ENCODE results near the gene TMEM14A. TPM values are rescaled to one million over a fixed set of nuclear protein-coding genes. Genes with fewer than 3 reads are reported as not detected.
"Not testable (repeated sequence)": the region's sequence is repeated elsewhere in the genome, so short reads cannot be mapped to it uniquely, and the experiment has no call there.

Gene TMEM14A
- total and polyA plus RNA-seq, 9 donors = 14.0 to 23.8 (median 18.2) TPM

DNA sequence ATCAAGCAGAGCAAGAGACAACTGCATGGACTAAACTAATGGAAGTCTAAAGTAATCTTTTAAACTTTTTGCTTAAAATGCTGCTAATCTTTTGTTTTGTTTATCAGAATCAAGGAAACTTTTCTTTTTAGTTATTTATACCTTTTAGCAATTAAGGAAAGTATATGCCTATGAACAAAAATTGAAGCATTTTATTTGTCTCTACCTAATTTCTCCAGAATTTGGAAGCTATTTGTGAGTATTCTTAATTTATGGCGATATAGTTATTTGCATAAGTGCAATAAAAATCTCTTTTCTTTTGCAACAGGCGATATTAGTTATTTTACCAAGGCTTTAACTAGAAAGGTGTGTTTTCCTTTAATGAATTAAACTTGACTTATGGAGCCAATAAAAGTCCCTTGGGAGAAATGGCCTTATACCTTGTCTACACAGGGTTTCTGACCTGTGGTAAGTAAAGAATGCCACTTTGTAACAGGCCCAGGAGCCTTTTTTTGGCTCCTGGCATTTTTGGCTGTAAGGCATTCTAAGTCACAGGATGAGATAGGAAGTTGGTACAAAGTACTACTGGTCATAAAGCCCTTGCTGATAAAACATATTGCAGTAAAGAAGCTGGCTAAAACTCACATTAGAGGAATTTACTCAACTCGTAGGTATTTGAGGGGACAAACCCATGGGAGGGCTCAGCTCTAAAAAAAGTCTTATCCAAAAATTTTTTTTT is 37.2 kb downstream of the TMEM14A start:
- Histone ChIP-seq H3K4me3 (ENCODE audit: low read length) (no peak overlapping the region), H3K9me3 (replicated peaks; ENCODE audit: control insufficient read depth, low read depth, low read length) (no peaks in the 10 kb centered on the region), H3K27ac (ENCODE audit: low read length) (no peak overlapping the region), H3K27me3 (ENCODE audit: control insufficient read depth, insufficient read depth, low read length) (no peaks in the 10 kb centered on the region), H3K36me3 (ENCODE audit: control insufficient read depth, insufficient read depth, low read length) (no peaks in the 10 kb centered on the region), H3K4me1 (ENCODE audit: control insufficient read depth, insufficient read depth, low read length) (no peaks in the 10 kb centered on the region)
- DNase-seq = no peak
- WGBS (ENCODE audit: insufficient coverage) = 71% methylated on average over 1 of the region's 3 CpGs

DNA sequence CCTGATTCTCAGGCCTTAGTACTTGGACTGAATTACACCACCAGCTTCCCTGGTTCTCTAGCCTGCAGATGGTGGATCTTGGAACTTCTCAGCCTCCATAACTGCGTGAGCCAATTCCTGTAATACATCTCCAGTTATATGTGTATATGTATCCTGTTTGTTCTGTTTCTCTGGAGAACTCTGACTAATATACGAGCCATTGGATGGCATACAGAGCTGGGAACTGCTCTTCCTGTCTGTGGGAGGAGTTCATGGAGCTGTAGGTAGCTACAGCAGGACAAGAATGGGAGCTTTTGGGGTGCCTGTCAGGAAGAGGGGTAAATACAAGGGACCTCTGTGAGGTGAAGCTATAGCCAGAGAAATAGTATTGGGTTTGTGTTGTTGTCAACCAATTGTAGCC is 41.2 kb downstream of the TMEM14A start:
- Histone ChIP-seq H3K4me3 (ENCODE audit: low read length) (no peak overlapping the region), H3K9me3 (replicated peaks; ENCODE audit: control insufficient read depth, low read depth, low read length) (no peaks in the 10 kb centered on the region)
- 44% methylated on average over 1 of the region's 2 CpGs for WGBS (ENCODE audit: insufficient coverage)

DNA sequence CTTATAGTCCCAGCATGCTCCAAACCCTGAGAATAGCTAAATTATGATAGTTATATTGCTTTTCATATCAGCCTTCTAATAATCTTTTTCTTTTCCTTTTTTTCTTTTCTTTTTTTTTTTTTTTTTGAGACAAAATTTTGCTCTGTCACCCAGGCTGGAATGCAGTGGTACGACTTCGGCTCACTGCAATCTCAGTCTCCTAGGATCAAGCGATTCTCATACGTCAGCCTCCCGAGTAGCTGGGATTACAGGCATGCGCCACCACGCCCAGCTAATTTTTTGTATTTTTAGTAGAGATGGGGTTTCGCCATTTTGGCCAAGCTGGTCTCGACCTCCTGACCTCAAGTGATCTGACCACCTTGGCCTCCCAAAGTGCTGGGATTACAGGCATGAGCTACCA is 43.8 kb downstream of the TMEM14A start:
- DNase-seq; H3K4me3 ChIP-seq (ENCODE audit: low read length); H3K36me3 ChIP-seq (ENCODE audit: control insufficient read depth, insufficient read depth, low read length); H3K27ac ChIP-seq (ENCODE audit: low read length); H3K27me3 ChIP-seq (ENCODE audit: control insufficient read depth, insufficient read depth, low read length); H3K4me1 ChIP-seq (ENCODE audit: control insufficient read depth, insufficient read depth, low read length); H3K9me3 ChIP-seq (replicated peaks; ENCODE audit: control insufficient read depth, low read depth, low read length): not testable (repeated sequence)
- WGBS (ENCODE audit: insufficient coverage) = 86% methylated on average over 5 of the region's 9 CpGs

More for the DNA sequence above, 41.2 kb downstream of the TMEM14A start:
- no peak for DNase-seq
- Histone ChIP-seq H3K27ac (ENCODE audit: low read length) (no peak overlapping the region), H3K4me1 (ENCODE audit: control insufficient read depth, insufficient read depth, low read length) (no peaks in the 10 kb centered on the region), H3K36me3 (ENCODE audit: control insufficient read depth, insufficient read depth, low read length) (no peaks in the 10 kb centered on the region), H3K27me3 (ENCODE audit: control insufficient read depth, insufficient read depth, low read length) (no peaks in the 10 kb centered on the region)

DNA sequence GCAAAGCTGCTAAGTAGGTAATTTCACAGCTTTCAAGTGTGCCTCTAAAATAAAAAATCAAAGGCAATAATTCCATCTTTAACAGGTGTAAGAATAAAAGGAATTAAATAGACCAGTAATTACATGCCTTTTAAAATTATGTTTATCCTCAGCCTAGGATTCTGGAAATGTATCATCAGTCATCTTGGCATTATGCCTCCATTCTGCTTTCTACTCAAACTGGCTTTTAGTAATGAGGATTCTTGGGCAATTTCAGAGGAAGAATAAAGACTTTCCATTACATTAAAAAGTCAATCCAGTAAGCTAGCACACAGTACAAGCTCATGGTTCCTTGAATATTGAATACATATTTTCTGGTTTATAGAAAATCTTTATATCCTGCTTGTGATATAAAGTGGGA is 47.6 kb downstream of the TMEM14A start:
- no peaks in the 10 kb centered on the region for H3K27me3 ChIP-seq (ENCODE audit: control insufficient read depth, insufficient read depth, low read length)
- no peaks in the 10 kb centered on the region for H3K9me3 ChIP-seq (replicated peaks; ENCODE audit: control insufficient read depth, low read depth, low read length)
- no peak overlapping the region for H3K27ac ChIP-seq (ENCODE audit: low read length)
- H3K36me3 ChIP-seq (ENCODE audit: control insufficient read depth, insufficient read depth, low read length) = no peaks in the 10 kb centered on the region
- H3K4me1 ChIP-seq (ENCODE audit: control insufficient read depth, insufficient read depth, low read length) = no peaks in the 10 kb centered on the region
- H3K4me3 ChIP-seq (ENCODE audit: low read length) = no peak overlapping the region
- DNase-seq = no peak

DNA sequence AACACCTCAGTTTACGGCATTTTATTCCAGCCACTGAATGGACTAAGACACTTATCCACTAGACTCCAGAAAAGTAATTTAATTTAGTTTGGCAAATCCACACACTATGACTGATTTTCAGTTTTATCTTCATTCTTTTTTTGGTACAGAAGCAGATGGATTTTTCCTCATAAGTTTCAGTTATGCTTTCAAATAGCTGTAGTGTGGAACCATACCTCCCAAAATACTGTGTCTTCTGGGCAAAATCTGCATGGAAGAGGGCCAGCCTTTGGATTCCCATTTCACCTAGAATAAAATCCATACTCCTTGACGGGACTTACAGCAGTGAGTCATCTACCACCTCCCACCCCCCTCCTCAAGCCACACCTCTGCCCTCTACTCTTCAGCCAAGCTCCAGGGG is 49.4 kb downstream of the TMEM14A start:
- no peak for DNase-seq
- no peaks in the 10 kb centered on the region for H3K4me1 ChIP-seq (ENCODE audit: control insufficient read depth, insufficient read depth, low read length)
- no peaks in the 10 kb centered on the region for H3K36me3 ChIP-seq (ENCODE audit: control insufficient read depth, insufficient read depth, low read length)
- H3K9me3 ChIP-seq (replicated peaks; ENCODE audit: control insufficient read depth, low read depth, low read length) = no peaks in the 10 kb centered on the region
- no peak overlapping the region for H3K4me3 ChIP-seq (ENCODE audit: low read length)
- WGBS (ENCODE audit: insufficient coverage) = 33% methylated on average over 1 of the region's 2 CpGs
- no peaks in the 10 kb centered on the region for H3K27me3 ChIP-seq (ENCODE audit: control insufficient read depth, insufficient read depth, low read length)
- no peak overlapping the region for H3K27ac ChIP-seq (ENCODE audit: low read length)

DNA sequence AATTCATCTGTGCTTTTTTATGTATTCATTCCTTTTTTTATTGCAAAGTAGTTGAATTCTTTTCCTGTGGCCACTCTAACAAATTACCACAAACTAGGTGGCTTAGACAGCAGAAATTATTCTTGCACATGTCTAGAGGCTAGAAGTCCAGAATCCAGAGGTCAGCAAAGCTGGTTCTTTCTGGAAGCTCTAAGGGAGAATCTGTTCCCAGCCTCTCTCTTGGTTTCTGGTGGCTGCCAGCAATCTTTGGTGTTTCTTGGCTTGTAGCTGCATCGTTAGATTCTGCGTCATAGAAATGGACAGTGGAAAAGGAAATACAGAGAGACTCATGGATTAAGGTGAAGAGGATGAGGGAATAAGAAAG is 53.1 kb downstream of the TMEM14A start:
- H3K27ac ChIP-seq (ENCODE audit: low read length) = no peak overlapping the region

DNA sequence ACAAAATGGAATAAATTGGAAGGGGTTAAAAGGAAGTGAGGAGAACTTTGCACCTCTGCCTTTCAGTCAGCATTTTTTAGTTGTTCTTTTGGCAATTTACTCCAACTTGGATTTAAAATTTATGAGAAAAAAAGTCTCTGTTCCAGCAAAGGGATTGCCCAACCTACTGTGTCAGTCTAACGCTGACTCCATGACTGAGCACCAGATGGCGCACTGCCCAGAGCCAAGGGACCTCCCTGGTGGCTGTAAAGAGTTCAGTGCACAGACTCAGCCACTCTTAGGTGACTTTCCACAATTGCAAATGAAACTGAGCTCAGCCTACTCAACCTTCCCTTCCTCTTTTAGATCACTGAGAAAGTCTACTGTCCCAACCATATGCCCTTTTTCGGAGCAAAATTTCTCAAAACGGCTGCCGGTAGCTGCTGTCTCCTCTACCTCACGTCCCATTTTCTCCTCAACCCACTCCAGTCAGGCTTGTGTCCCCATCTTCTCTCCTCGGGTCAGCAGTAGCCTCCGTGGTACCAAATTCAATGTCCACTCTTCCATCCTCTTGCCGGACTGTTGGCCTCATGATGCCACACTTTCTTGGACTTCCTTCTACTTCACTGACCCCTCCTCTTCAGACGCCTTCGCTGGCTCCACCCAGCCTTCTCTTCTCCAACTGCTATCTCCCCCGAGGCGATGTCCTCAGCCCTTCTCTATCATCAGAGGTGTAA is 53.7 kb downstream of the TMEM14A start:
- Histone ChIP-seq H3K27me3 (ENCODE audit: control insufficient read depth, insufficient read depth, low read length) (no peaks in the 10 kb centered on the region), H3K27ac (ENCODE audit: low read length) (no peak overlapping the region), H3K36me3 (ENCODE audit: control insufficient read depth, insufficient read depth, low read length) (no peaks in the 10 kb centered on the region), H3K9me3 (replicated peaks; ENCODE audit: control insufficient read depth, low read depth, low read length) (no peaks in the 10 kb centered on the region), H3K4me3 (ENCODE audit: low read length) (no peak overlapping the region), H3K4me1 (ENCODE audit: control insufficient read depth, insufficient read depth, low read length) (no peaks in the 10 kb centered on the region)
- DNase-seq = peak; percentile 35
- WGBS (ENCODE audit: insufficient coverage) = 77% methylated on average over 13 of the region's 13 CpGs

More for the DNA sequence above, 53.1 kb downstream of the TMEM14A start:
- Histone ChIP-seq H3K4me3 (ENCODE audit: low read length) (no peak overlapping the region), H3K27me3 (ENCODE audit: control insufficient read depth, insufficient read depth, low read length) (no peaks in the 10 kb centered on the region), H3K4me1 (ENCODE audit: control insufficient read depth, insufficient read depth, low read length) (no peaks in the 10 kb centered on the region), H3K36me3 (ENCODE audit: control insufficient read depth, insufficient read depth, low read length) (no peaks in the 10 kb centered on the region), H3K9me3 (replicated peaks; ENCODE audit: control insufficient read depth, low read depth, low read length) (no peaks in the 10 kb centered on the region)
- DNase-seq = peak; percentile 9
- WGBS (ENCODE audit: insufficient coverage) = 25% methylated on average over 2 of the region's 2 CpGs

DNA sequence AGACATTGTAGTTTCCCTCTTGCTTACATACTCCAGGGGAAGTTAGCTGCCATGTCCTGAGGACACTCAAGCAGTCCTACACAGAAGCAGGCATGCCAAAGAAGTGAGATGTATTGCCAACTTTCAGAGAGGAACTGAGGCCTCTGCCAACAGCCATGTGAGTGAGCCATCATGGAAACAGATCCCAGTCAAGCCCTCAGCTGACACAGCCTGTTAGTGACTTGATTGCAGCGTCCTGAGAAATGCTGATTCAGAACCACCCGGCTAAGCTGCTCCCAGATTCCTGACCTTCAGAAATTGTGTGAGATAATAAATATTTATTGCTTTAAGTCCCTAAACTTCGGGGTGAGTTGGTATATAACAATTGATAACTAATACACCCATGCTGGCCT is 54.2 kb downstream of the TMEM14A start:
- WGBS (ENCODE audit: insufficient coverage) = no CpG with 5 or more reads among the region's 3 CpGs
- no peak overlapping the region for H3K27ac ChIP-seq (ENCODE audit: low read length)

DNA sequence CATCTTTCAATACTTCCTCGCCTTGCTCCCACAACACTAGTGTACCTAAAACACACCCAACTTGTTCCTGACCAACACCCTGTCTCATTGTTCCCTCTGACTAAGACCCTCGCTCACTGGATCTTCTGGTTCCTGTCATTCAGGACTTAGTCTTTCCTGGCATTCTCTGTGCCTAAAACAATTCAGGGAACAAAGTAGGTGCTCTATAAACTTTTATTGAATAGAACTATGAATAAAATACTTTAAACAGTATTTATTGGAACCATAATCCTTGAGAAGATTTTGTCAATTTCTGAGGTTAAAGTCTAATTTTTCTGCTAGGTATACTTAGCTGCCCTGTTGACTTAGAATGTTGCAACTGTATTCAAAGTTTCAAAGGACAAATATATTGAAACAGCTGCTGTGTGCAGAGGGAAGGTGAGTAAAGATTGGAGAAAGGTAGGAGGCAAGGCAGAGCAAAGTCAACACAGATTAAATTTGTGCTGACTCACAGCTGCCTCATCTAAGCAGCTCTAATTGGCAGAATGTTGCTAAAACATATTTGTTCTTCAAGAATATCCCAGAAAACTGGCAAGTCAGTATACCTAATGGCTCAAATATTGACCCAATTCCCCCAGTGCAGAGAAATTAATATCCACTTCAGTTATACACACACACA is 54.8 kb downstream of the TMEM14A start:
- Histone ChIP-seq H3K27me3 (ENCODE audit: control insufficient read depth, insufficient read depth, low read length) (no peaks in the 10 kb centered on the region), H3K4me3 (ENCODE audit: low read length) (no peak overlapping the region), H3K27ac (ENCODE audit: low read length) (no peak overlapping the region), H3K36me3 (ENCODE audit: control insufficient read depth, insufficient read depth, low read length) (no peaks in the 10 kb centered on the region), H3K9me3 (replicated peaks; ENCODE audit: control insufficient read depth, low read depth, low read length) (no peaks in the 10 kb centered on the region), H3K4me1 (ENCODE audit: control insufficient read depth, insufficient read depth, low read length) (no peaks in the 10 kb centered on the region)
- WGBS (ENCODE audit: insufficient coverage) = no CpG with 5 or more reads among the region's 2 CpGs
- DNase-seq = no peak

More for the DNA sequence above, 54.2 kb downstream of the TMEM14A start:
- no peak for DNase-seq
- Histone ChIP-seq H3K4me1 (ENCODE audit: control insufficient read depth, insufficient read depth, low read length) (no peaks in the 10 kb centered on the region), H3K36me3 (ENCODE audit: control insufficient read depth, insufficient read depth, low read length) (no peaks in the 10 kb centered on the region), H3K27me3 (ENCODE audit: control insufficient read depth, insufficient read depth, low read length) (no peaks in the 10 kb centered on the region), H3K9me3 (replicated peaks; ENCODE audit: control insufficient read depth, low read depth, low read length) (no peaks in the 10 kb centered on the region), H3K4me3 (ENCODE audit: low read length) (no peak overlapping the region)

DNA sequence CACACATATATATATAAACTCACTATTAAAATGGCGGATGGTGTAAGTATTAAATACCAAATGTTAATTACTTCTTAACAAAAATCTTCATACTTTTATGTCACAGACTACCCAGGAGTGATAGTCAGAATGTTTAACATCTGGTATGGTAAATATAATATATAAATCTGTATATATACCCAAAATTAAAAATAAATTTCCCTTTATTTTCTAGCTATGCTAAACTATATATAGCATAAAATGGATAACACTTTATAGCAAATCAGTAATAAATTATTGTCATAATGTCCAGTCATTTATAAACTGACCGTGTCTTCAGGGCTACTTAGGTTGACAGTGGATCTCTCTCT is 55.3 kb downstream of the TMEM14A start:
- DNase-seq = no peak
- no peak overlapping the region for H3K27ac ChIP-seq (ENCODE audit: low read length)
- no peaks in the 10 kb centered on the region for H3K36me3 ChIP-seq (ENCODE audit: control insufficient read depth, insufficient read depth, low read length)
- no peaks in the 10 kb centered on the region for H3K27me3 ChIP-seq (ENCODE audit: control insufficient read depth, insufficient read depth, low read length)
- H3K4me1 ChIP-seq (ENCODE audit: control insufficient read depth, insufficient read depth, low read length) = no peaks in the 10 kb centered on the region
- H3K9me3 ChIP-seq (replicated peaks; ENCODE audit: control insufficient read depth, low read depth, low read length) = no peaks in the 10 kb centered on the region
- WGBS (ENCODE audit: insufficient coverage) = 83% methylated on average over 1 of the region's 2 CpGs
- H3K4me3 ChIP-seq (ENCODE audit: low read length) = no peak overlapping the region
